Measurements from ENCODE around the gene FAM13A. TPM values are rescaled to one million over a fixed set of nuclear protein-coding genes. Genes with fewer than 3 reads are reported as not detected.

Gene FAM13A
- total and polyA plus RNA-seq, 2 of the 13 experiments (the other 11 are each of a cell fraction or from before 2014, with no cell fraction given), result 1.2 to 36.2 TPM

GRCh38 chr4:88697588-88698329 lies 359.2 kb downstream of the FAM13A start, which contains the start of gene NAP1L5 (continued):
- TF ChIP-seq STAT6 (CRISPR knock-in tag; IDR thresholded peaks at IDR 0.05; ENCODE audit: borderline replicate concordance), result no peak
- no peak for TF ChIP-seq MAX (IDR thresholded peaks at IDR 0.05)
- TF ChIP-seq ZBTB21 (CRISPR knock-in tag; IDR thresholded peaks at IDR 0.05), result peak; percentile 82
- no peak for TF ChIP-seq SKI (IDR thresholded peaks at IDR 0.05; ENCODE audit: partially characterized antibody)
- TF ChIP-seq ZNF263 (CRISPR knock-in tag; IDR thresholded peaks at IDR 0.05), result no peak
- TF ChIP-seq GATAD1 (CRISPR knock-in tag; IDR thresholded peaks at IDR 0.05), result no peak
- TF ChIP-seq ZFP36L1 (CRISPR knock-in tag; IDR thresholded peaks at IDR 0.05), result no peak
- TF ChIP-seq ETV6 (CRISPR knock-in tag; conservative IDR thresholded peaks at IDR 0.05), result no peak
- no peak for TF ChIP-seq MLX (CRISPR knock-in tag; IDR thresholded peaks at IDR 0.05)
- TF ChIP-seq SNAPC5 (CRISPR knock-in tag; IDR thresholded peaks at IDR 0.05; ENCODE audit: borderline replicate concordance), result no peak
- TF ChIP-seq ZFP91 (CRISPR knock-in tag; IDR thresholded peaks at IDR 0.05; ENCODE audit: borderline replicate concordance), result 0 out of 2 replicates have a peak, but pooled peaks have one; percentile 28
- no peak for TF ChIP-seq RAD51 (IDR thresholded peaks at IDR 0.05; ENCODE audit: borderline replicate concordance)
- no peak for TF ChIP-seq DZIP1 (CRISPR knock-in tag; IDR thresholded peaks at IDR 0.05)
- TF ChIP-seq ATF2 (CRISPR knock-in tag; IDR thresholded peaks at IDR 0.05), result no peak
- TF ChIP-seq WIZ (CRISPR knock-in tag; IDR thresholded peaks at IDR 0.05), result no peak
- TF ChIP-seq NFE2L2 (IDR thresholded peaks at IDR 0.05; ENCODE audit: low read length), result no peak
- TF ChIP-seq ZNF205 (CRISPR knock-in tag; IDR thresholded peaks at IDR 0.05), result 0 out of 2 replicates have a peak, but pooled peaks have one; percentile 50
- no peak for TF ChIP-seq JUND (CRISPR knock-in tag; IDR thresholded peaks at IDR 0.05)
- TF ChIP-seq RFXANK (CRISPR knock-in tag; IDR thresholded peaks at IDR 0.05), result no peak
- no peak for TF ChIP-seq ZNF253 (CRISPR knock-in tag; IDR thresholded peaks at IDR 0.05; ENCODE audit: borderline replicate concordance)
- TF ChIP-seq NFRKB (IDR thresholded peaks at IDR 0.05), result no peak
- no peak for TF ChIP-seq POLR2A (IDR thresholded peaks at IDR 0.05; ENCODE audit: insufficient read depth in 1 of 2, low read depth in 2 of 2, low read length in 2 of 2)
